A549 (cell line): ENCODE measurements around the gene CREBZF. TPM values are rescaled to one million over a fixed set of nuclear protein-coding genes. Genes with fewer than 3 reads are reported as not detected.

ENCODE experiments used
- ATAC-seq, 2 experiments: fragments of 200-7000 bp in 1 of 2; fragments of >200 bp in 1 of 2; cut with Nextera tagmentation in 1 of 2; cut with Tn5 transposase in 1 of 2; 3 replicates each; pipeline versions ENCODE4 v1.8.0 to v1.9.1; 2018 to 2020; ENCODE audit warnings: mild to moderate bottlenecking in 1 of 2, moderate library complexity in 1 of 2
- CTCF ChIA-PET: fragments of 300-600 bp; sonication (Branson Sonifier 250); formaldehyde crosslinking; extraction: SDS; loops from one replicate; lab custom pipeline; 2021; ENCODE audit warnings: antibody characterized with exemption, inconsistent platforms; lab: Yijun Ruan, JAX
- POLR2A ChIA-PET: fragments of 350-600 bp; formaldehyde crosslinking; extraction: SDS; loops from one replicate; lab custom pipeline; 2021; ENCODE audit warnings: antibody characterized with exemption, inconsistent platforms; lab: Yijun Ruan, JAX
- DNase-seq, 2 experiments: peaks; one replicate each; pipeline versions ENCODE4 v3.0.0 to v3.0.0-alpha.2; 2011 to 2016; ENCODE audit warnings: low read depth in 1 of 2, low spot score in 1 of 2
- FAIRE-seq: peaks from 2 replicates; lab custom pipeline; 2011; peaks lifted over from hg19 to GRCh38; lab: Jason Lieb, UNC
- H3K27ac ChIP-seq, 2 experiments: fragments of >200 bp; sonication (Bioruptor Twin); formaldehyde crosslinking; 3 replicates each; pipeline ENCODE4 v1.5.1; 2016 to 2017
- H3K4me1 ChIP-seq: fragments of >200 bp; sonication (Bioruptor Twin); formaldehyde crosslinking; 3 replicates; pipeline ENCODE4 v1.6.1; 2016
- H3K4me2 ChIP-seq: fragments of >200 bp; sonication (Bioruptor Twin); formaldehyde crosslinking; 3 replicates; pipeline ENCODE4 v1.6.1; 2016
- H3K4me3 ChIP-seq: fragments of >200 bp; sonication (Bioruptor Twin); formaldehyde crosslinking; 3 replicates; pipeline ENCODE4 v1.5.1; 2016
- H3K9me3 ChIP-seq: fragments of >200 bp; sonication (Bioruptor Twin); formaldehyde crosslinking; 3 replicates; pipeline ENCODE4 v1.6.1; 2016
- BCL3 ChIP-seq: fragments of >200 bp; sonication (Bioruptor Twin); formaldehyde crosslinking; IDR thresholded peaks from 3 replicates; pipeline ENCODE4 v1.6.1; 2016
- CBX2 ChIP-seq: fragments of 200-600 bp; sonication (generic); IDR thresholded peaks from 2 replicates; pipeline ENCODE4 v1.6.1; 2016; ENCODE audit warnings: low read depth, mild to moderate bottlenecking, borderline replicate concordance
- CBX8 ChIP-seq: fragments of 200-600 bp; sonication (generic); IDR thresholded peaks from 2 replicates; pipeline ENCODE4 v1.6.1; 2016
- CHD2 ChIP-seq: fragments of 150-350 bp; IDR thresholded peaks from 2 replicates; pipeline ENCODE4 v1.6.1; 2014; ENCODE audit warnings: low read length; ENCODE audit not compliant: partially characterized antibody
- EHF ChIP-seq: fragments of 250-450 bp; sonication (Bioruptor Pico); IDR thresholded peaks from 2 replicates; pipeline ENCODE4 v1.5.0; 2020; ENCODE audit warnings: mild to moderate bottlenecking
- EHMT2 ChIP-seq: fragments of 200-600 bp; sonication (generic); IDR thresholded peaks from 2 replicates; pipeline ENCODE4 v1.6.1; 2016; ENCODE audit warnings: antibody characterized with exemption, low read depth, mild to moderate bottlenecking, moderate library complexity
- FOSB ChIP-seq: fragments of 250-450 bp; sonication (Bioruptor Pico); IDR thresholded peaks from 2 replicates; pipeline ENCODE4 v1.5.0; 2020; ENCODE audit warnings: mild to moderate bottlenecking, moderate library complexity
- FOSL2 ChIP-seq, 2 experiments: fragments of 450-650 bp in 1 of 2; fragments of >200 bp in 1 of 2; sonication (Bioruptor Twin) in 1 of 2; formaldehyde crosslinking; IDR thresholded peaks; 2 replicates each; pipeline versions ENCODE4 v1.5.0 to v1.6.1; 2016 to 2020; ENCODE audit warnings: mild to moderate bottlenecking in 1 of 2, moderate library complexity in 1 of 2
- HDAC2 ChIP-seq: fragments of 200-600 bp; sonication (generic); IDR thresholded peaks from 2 replicates; pipeline ENCODE4 v1.6.1; 2016
- HMGXB4 ChIP-seq: fragments of 250-450 bp; sonication (Bioruptor Pico); IDR thresholded peaks from 2 replicates; pipeline ENCODE4 v1.5.0; 2021; ENCODE audit warnings: mild to moderate bottlenecking, moderate library complexity, borderline replicate concordance
- HOXA7 ChIP-seq: fragments of 250-450 bp; sonication (Bioruptor Pico); IDR thresholded peaks from 2 replicates; pipeline ENCODE4 v1.5.0; 2020; ENCODE audit warnings: mild to moderate bottlenecking, moderate library complexity
- HOXB13 ChIP-seq: fragments of 250-450 bp; sonication (Bioruptor Pico); IDR thresholded peaks from 2 replicates; pipeline ENCODE4 v1.5.0; 2020; ENCODE audit warnings: low read depth, mild to moderate bottlenecking, moderate library complexity
- JUNB ChIP-seq: fragments of >200 bp; sonication (Bioruptor Twin); formaldehyde crosslinking; IDR thresholded peaks from 2 replicates; pipeline ENCODE4 v1.6.1; 2016
- KDM1A ChIP-seq: fragments of 200-600 bp; sonication (generic); IDR thresholded peaks from 2 replicates; pipeline ENCODE4 v1.6.1; 2016; ENCODE audit warnings: low read depth, mild to moderate bottlenecking
- MAFK ChIP-seq: fragments of 450-650 bp; IDR thresholded peaks from 2 replicates; pipeline ENCODE4 v1.6.1; 2014; ENCODE audit not compliant: partially characterized antibody
- NFE2L2 ChIP-seq: fragments of 150-350 bp; conservative IDR thresholded peaks from 2 replicates; pipeline ENCODE4 v1.6.1; 2014; ENCODE audit warnings: low read length
- NR3C1 ChIP-seq: fragments of >200 bp; sonication (Bioruptor Twin); formaldehyde crosslinking; IDR thresholded peaks from 3 replicates; pipeline ENCODE4 v1.6.1; 2017
- POLR2A ChIP-seq: IDR thresholded peaks from 2 replicates; pipeline ENCODE4 v1.6.1; 2012; ENCODE audit warnings: mild to moderate bottlenecking, low read length
- POLR2AphosphoS2 ChIP-seq: conservative IDR thresholded peaks from 2 replicates; pipeline ENCODE4 v1.6.1; 2012; ENCODE audit warnings: low read length, improper control_type of control experiment, inconsistent platforms
- RCOR1 ChIP-seq: fragments of 150-350 bp; IDR thresholded peaks from 2 replicates; pipeline ENCODE4 v1.6.1; 2014; ENCODE audit warnings: antibody characterized with exemption, low read length, low read depth
- REST ChIP-seq: fragments of 200-600 bp; sonication (generic); IDR thresholded peaks from 2 replicates; pipeline ENCODE4 v1.6.1; 2016; ENCODE audit warnings: antibody characterized with exemption, mild to moderate bottlenecking, moderate library complexity
- RFX5 ChIP-seq: fragments of 450-650 bp; IDR thresholded peaks from 2 replicates; pipeline ENCODE4 v1.7.1; 2014; ENCODE audit warnings: antibody characterized with exemption, mild to moderate bottlenecking, moderate library complexity
- RNF2 ChIP-seq: fragments of 200-600 bp; sonication (generic); IDR thresholded peaks from 2 replicates; pipeline ENCODE4 v1.6.1; 2016; ENCODE audit warnings: low read depth, mild to moderate bottlenecking, antibody characterized with exemption, moderate library complexity, borderline replicate concordance
- SREBF2 ChIP-seq: fragments of 450-650 bp; IDR thresholded peaks from 2 replicates; pipeline ENCODE4 v1.6.1; 2014; ENCODE audit warnings: mild to moderate bottlenecking, moderate library complexity
- TP53 ChIP-seq: fragments of 250-450 bp; sonication (Bioruptor Pico); IDR thresholded peaks from 2 replicates; pipeline ENCODE4 v1.5.0; 2021; ENCODE audit warnings: mild to moderate bottlenecking, moderate library complexity
- USF2 ChIP-seq: fragments of 450-650 bp; IDR thresholded peaks from 2 replicates; pipeline ENCODE4 v1.6.1; 2014; ENCODE audit warnings: antibody characterized with exemption
- ZC3H11A ChIP-seq: fragments of 450-650 bp; IDR thresholded peaks from 2 replicates; pipeline ENCODE4 v1.6.1; 2014; ENCODE audit warnings: antibody characterized with exemption, mild to moderate bottlenecking
- ZNF302 ChIP-seq: fragments of 250-450 bp; sonication (Bioruptor Pico); IDR thresholded peaks from 2 replicates; pipeline ENCODE4 v1.9.0; 2021; ENCODE audit warnings: inconsistent platforms, mild to moderate bottlenecking, moderate library complexity
- WGBS: methylation state at CpG from one replicate; pipeline ENCODE4 v1.1.6; 2017; ENCODE audit errors: missing lambda C conversion rate; 5-methylcytosine and 5-hydroxymethylcytosine counted together
- polyA plus RNA-seq, 4 experiments: library from polyadenylated mRNA; depleted of rRNA in 3 of 4; stranded (reverse); fragments of >200 nt; fragmentation: RNase III in 1 of 4; extraction: RNeasy Plus Mini Kit Qiagen cat#74134 plus additional on column Dnase treatment in 1 of 4; gene quantifications; 2 replicates in 3 of 4; 3 replicates in 1 of 4; pipeline ENCODE4 v1.2.3, GENCODE V29; 2011 to 2017

CREBZF gene
- polyA plus RNA-seq, 2 of the 4 experiments (the other 2 are of a cell fraction): 57.8 to 61.8 TPM

- Histone ChIP-seq H3K4me3 (no peak overlapping the region), H3K9me3 (no peaks in the 10 kb centered on the region), H3K27ac (no peak overlapping the region), H3K4me1 (peaks cover 9% of the 10 kb centered on the region), H3K4me2 (no peak overlapping the region)
- TF ChIP-seq RFX5 (no peak), RCOR1 (no peak), JUNB (no peak), BCL3 (no peak), CBX2 (no peak), EHF (CRISPR knock-in tag) (no peak), USF2 (no peak), TP53 (CRISPR knock-in tag) (no peak), REST (no peak), CBX8 (no peak), RNF2 (no peak), MAFK (no peak), ZC3H11A (no peak), NFE2L2 (no peak), ZNF302 (CRISPR knock-in tag) (no peak), HOXA7 (CRISPR knock-in tag) (no peak), POLR2AphosphoS2 (no peak), SREBF2 (no peak), EHMT2 (no peak)
- FAIRE-seq (no peak), DNase-seq (no peak), ATAC-seq (no peak)
- WGBS: 83% methylated on average over 3 of the region's 3 CpGs
- POLR2A ChIA-PET: no interaction called here
- CTCF ChIA-PET: no interaction called here
Observed at GRCh38 chr11:85666687-85667086, 1.8 kb upstream of the CREBZF start.

GRCh38 chr11:85665733-85666132 lies 804 bp upstream of the CREBZF start:
- Histone ChIP-seq H3K4me3 (no peak overlapping the region), H3K4me2 (peak overlapping the region; percentile 94), H3K27ac (peak overlapping the region; percentile 95 to 96), H3K4me1 (peaks cover 18% of the 10 kb centered on the region), H3K9me3 (no peaks in the 10 kb centered on the region)
- peak; percentile 13 for FAIRE-seq
- ChIA-PET CTCF (interaction anchor here (2.8 kb wide), 1 partner anchor 15 kb away, joined by 11 read pairs; no protein-coding TSS in a partner anchor), POLR2A (interaction anchor here (3.7 kb wide), 1 partner anchor 18 kb away, joined by 37 read pairs; the partner anchor contains the start of gene TMEM126A)
- ATAC-seq: no peak
- DNase-seq: no peak
- 72% methylated on average over 5 of the region's 5 CpGs for WGBS
- TF ChIP-seq EHF (CRISPR knock-in tag) (no peak), POLR2AphosphoS2 (no peak), ZC3H11A (no peak), FOSL2 (IDR thresholded peaks at IDR 0.05) (no peak), FOSL2 (CRISPR knock-in tag; IDR thresholded peaks at IDR 0.05) (no peak), HMGXB4 (CRISPR knock-in tag) (no peak), HOXB13 (no peak), CHD2 (no peak), CBX2 (no peak), FOSB (CRISPR knock-in tag) (no peak), SREBF2 (no peak), POLR2A (no peak), HDAC2 (no peak), REST (no peak), NR3C1 (no peak), KDM1A (no peak)
